ENCODE data around the gene LPCAT1.
A peak's percentile ranks its signal among the peaks of the same experiment; 100 is the strongest.

LPCAT1 gene

DNA sequence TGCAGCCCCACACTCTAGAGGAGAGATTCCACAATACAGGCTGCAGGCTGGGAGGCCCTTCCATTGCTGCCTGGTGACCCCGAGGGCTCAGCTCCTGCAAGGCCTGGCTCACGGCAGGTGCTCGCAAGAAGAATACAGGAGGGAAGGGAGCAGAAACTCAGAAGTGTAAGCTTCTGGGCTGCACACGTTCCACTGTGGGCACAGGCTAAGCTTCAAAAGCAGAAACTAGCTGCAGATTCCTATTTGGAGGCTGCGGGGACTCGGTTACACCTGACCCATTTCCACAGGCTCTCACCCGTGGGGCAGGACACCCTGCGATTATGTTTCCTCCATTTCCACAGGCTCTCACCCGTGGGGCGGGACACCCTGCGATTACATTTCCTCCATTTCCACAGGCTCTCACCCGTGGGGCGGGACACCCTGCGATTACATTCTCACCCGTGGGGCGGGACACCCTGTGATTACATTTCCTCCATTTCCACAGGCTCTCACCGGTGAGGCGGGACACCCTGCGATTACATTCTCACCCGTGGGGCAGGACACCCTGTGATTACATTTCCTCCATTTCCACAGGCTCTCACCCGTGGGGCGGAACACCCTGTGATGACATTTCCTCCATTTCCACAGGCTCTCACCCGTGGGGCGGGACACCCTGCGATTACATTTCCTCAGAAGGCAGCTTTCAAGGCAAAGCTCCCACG lies 10.3 kb downstream of the LPCAT1 start:
- TF ChIP-seq, protein P1, sequence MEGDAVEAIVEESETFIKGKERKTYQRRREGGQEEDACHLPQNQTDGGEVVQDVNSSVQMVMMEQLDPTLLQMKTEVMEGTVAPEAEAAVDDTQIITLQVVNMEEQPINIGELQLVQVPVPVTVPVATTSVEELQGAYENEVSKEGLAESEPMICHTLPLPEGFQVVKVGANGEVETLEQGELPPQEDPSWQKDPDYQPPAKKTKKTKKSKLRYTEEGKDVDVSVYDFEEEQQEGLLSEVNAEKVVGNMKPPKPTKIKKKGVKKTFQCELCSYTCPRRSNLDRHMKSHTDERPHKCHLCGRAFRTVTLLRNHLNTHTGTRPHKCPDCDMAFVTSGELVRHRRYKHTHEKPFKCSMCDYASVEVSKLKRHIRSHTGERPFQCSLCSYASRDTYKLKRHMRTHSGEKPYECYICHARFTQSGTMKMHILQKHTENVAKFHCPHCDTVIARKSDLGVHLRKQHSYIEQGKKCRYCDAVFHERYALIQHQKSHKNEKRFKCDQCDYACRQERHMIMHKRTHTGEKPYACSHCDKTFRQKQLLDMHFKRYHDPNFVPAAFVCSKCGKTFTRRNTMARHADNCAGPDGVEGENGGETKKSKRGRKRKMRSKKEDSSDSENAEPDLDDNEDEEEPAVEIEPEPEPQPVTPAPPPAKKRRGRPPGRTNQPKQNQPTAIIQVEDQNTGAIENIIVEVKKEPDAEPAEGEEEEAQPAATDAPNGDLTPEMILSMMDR (conservative IDR thresholded peaks at IDR 0.05; ENCODE audit: low read length), result no peak
- TF ChIP-seq EZH2phosphoT487 (IDR thresholded peaks at IDR 0.05; ENCODE audit: borderline replicate concordance), result no peak
- H3K9ac ChIP-seq (ENCODE audit: low read depth, low read length, poor library complexity, severe bottlenecking), result no peak overlapping the region

DNA sequence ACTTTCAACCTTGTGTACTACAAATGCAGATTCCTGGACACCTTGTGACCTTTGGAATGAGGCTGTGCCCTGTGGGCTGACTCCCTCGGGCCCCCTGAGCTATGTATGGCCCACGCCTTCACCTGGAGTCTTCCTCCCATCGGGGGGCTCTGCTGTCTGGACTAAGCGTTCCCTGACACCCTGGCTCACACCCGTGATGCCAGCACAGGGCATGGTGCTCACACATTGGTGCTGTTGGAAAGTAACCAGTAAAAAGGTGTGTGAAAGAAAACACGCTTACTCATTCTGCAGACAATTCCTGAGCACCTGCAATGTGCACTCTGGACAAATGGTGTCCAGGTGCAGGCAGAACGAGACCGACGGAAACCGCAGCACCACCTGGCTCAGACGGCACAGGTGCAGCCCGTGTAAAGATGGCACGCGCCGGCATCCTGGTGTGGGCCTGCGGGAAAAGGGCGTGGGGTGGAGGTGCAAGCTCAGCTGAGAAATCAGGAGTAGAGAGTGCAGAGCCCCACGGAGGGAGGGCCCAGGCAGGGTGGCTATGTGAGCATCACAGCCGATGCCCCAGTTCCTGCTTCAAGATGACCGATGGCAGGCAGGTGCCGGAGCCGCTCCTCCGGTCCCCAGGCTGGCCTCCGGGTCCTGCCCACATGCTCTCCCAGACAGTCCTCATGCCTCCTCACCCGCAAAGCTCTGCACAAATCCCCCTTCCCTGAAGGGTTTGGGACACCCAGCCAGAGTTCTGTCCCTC lies 11.0 kb downstream of the LPCAT1 start:
- Histone ChIP-seq H3K9ac (ENCODE audit: low read depth, low read length, poor library complexity, severe bottlenecking) (no peak overlapping the region), H3K36me3 (ENCODE audit: insufficient read depth, low read length) (peaks cover 45% of the 10 kb centered on the region; the same call in 1 of the 2 replicates), H4K20me1 (ENCODE audit: insufficient read depth, low read length, poor library complexity, severe bottlenecking) (peaks cover 74% of the 10 kb centered on the region), H3K9me3 (ENCODE audit: insufficient read depth, low read depth, low read length) (no peaks in the 10 kb centered on the region), H3K4me1 (ENCODE audit: insufficient read depth, low read length, poor library complexity, severe bottlenecking) (peaks cover 25% of the 10 kb centered on the region), H3K4me2 (ENCODE audit: low read depth, low read length, poor library complexity, severe bottlenecking) (no peak overlapping the region), H3K4me3 (ENCODE audit: low read length, poor library complexity, severe bottlenecking) (no peak overlapping the region), H2AFZ (ENCODE audit: low read length) (no peak overlapping the region), H3F3A (ENCODE audit: low read depth) (no peaks in the 10 kb centered on the region), H3K79me2 (ENCODE audit: insufficient read depth, low read length) (peaks cover 99% of the 10 kb centered on the region), H3K9me2 (replicated peaks; ENCODE audit: low read depth, low read length) (no peaks in the 10 kb centered on the region), H3K27me3 (ENCODE audit: insufficient read depth, low read length, poor library complexity, severe bottlenecking) (no peaks in the 10 kb centered on the region)
- TF ChIP-seq, protein P1 (conservative IDR thresholded peaks at IDR 0.05; ENCODE audit: low read length), result no peak
- no peak for TF ChIP-seq EZH2phosphoT487 (IDR thresholded peaks at IDR 0.05; ENCODE audit: borderline replicate concordance)

More for the DNA sequence above, 10.3 kb downstream of the LPCAT1 start:
- Histone ChIP-seq H3K4me1 (ENCODE audit: insufficient read depth, low read length, poor library complexity, severe bottlenecking) (peaks cover 28% of the 10 kb centered on the region), H2AFZ (ENCODE audit: low read length) (no peak overlapping the region), H3K27me3 (ENCODE audit: insufficient read depth, low read length, poor library complexity, severe bottlenecking) (no peaks in the 10 kb centered on the region), H3K4me3 (ENCODE audit: low read length, poor library complexity, severe bottlenecking) (no peak overlapping the region), H3K4me2 (ENCODE audit: low read depth, low read length, poor library complexity, severe bottlenecking) (no peak overlapping the region), H3K9me2 (replicated peaks; ENCODE audit: low read depth, low read length) (no peaks in the 10 kb centered on the region), H3F3A (ENCODE audit: low read depth) (no peaks in the 10 kb centered on the region), H4K20me1 (ENCODE audit: insufficient read depth, low read length, poor library complexity, severe bottlenecking) (peaks cover 75% of the 10 kb centered on the region), H3K9me3 (ENCODE audit: insufficient read depth, low read depth, low read length) (no peaks in the 10 kb centered on the region), H3K36me3 (ENCODE audit: insufficient read depth, low read length) (peaks cover 40% of the 10 kb centered on the region; the same call in 1 of the 2 replicates), H3K79me2 (ENCODE audit: insufficient read depth, low read length) (peaks cover 99% of the 10 kb centered on the region)

DNA sequence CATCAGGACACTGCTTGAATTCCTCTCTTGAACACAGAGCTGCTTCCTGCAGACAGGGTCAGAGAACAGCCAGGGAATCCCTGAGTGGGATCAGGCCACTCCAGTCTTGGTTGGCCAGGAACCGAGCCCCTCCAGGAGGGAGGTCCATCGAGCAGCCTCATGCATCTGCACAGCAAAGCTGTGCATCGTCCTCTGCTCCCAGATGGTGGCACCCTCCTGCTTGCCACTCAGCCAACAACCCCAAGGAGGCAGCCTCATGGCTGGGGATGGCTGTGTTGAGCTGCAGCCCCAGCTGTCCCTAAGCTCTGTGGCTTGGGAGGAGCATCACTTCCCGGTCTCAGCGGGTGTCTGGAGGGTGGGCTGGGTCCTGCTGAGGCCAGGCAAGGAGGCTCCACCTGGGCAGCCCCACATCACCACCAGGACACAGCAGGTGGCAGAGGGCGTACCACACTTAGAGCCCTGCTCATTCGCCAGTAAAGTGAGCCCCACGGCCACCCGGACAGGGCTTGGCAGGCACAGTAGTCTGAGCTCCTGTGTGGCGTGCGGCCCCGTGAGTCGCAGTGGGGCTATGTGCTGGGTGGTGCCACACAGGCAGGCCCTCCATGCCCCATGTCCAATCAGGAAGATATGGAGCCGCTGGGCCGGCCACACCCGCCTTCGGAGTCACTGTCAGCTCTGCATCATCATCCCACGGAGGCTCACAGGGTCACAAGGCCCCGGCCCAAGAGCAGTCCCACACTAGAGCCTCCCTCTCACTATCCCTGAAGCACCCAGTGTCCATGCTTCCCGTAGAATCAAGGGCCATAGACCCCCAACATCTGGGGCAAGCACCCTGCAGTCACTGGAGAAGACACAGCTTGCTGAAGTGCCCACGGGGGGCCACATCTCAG lies 11.9 kb downstream of the LPCAT1 start:
- H3K27me3 ChIP-seq (ENCODE audit: insufficient read depth, low read length, poor library complexity, severe bottlenecking), result no peaks in the 10 kb centered on the region
- no peaks in the 10 kb centered on the region for H3K9me2 ChIP-seq (replicated peaks; ENCODE audit: low read depth, low read length)
- H2AFZ ChIP-seq (ENCODE audit: low read length), result no peak overlapping the region
- H3F3A ChIP-seq (ENCODE audit: low read depth), result no peaks in the 10 kb centered on the region
- H3K36me3 ChIP-seq (ENCODE audit: insufficient read depth, low read length), result peaks cover 43% of the 10 kb centered on the region; the same call in 1 of the 2 replicates
- no peak for TF ChIP-seq EZH2phosphoT487 (IDR thresholded peaks at IDR 0.05; ENCODE audit: borderline replicate concordance)
- TF ChIP-seq, protein P1 (conservative IDR thresholded peaks at IDR 0.05; ENCODE audit: low read length), result peak; percentile 59
- H3K79me2 ChIP-seq (ENCODE audit: insufficient read depth, low read length), result peaks cover 99% of the 10 kb centered on the region
- H3K4me2 ChIP-seq (ENCODE audit: low read depth, low read length, poor library complexity, severe bottlenecking), result no peak overlapping the region
- H3K9ac ChIP-seq (ENCODE audit: low read depth, low read length, poor library complexity, severe bottlenecking), result no peak overlapping the region
- H3K4me3 ChIP-seq (ENCODE audit: low read length, poor library complexity, severe bottlenecking), result no peak overlapping the region
- H3K9me3 ChIP-seq (ENCODE audit: insufficient read depth, low read depth, low read length), result no peaks in the 10 kb centered on the region
- peaks cover 18% of the 10 kb centered on the region for H3K4me1 ChIP-seq (ENCODE audit: insufficient read depth, low read length, poor library complexity, severe bottlenecking)
- peaks cover 74% of the 10 kb centered on the region for H4K20me1 ChIP-seq (ENCODE audit: insufficient read depth, low read length, poor library complexity, severe bottlenecking)

Measured in Loucy (cell line).